ENCODE data around the gene ACAN. TPM values are rescaled to one million over a fixed set of nuclear protein-coding genes. Genes with fewer than 3 reads are reported as not detected.

The ACAN gene
- total and polyA plus RNA-seq, 7 donors, result 0.06 to 0.69 (median 0.12) TPM

- peak; percentile 37 to 66 (median 53) for ATAC-seq
- 83 to 88% (median 86%) methylated on average over 12 of the region's 12 CpGs for WGBS, 3 donors
- Histone ChIP-seq H3K4me3 (no peak overlapping the region), H3K4me1 (peaks cover 53% of the 10 kb centered on the region), H3K9me3 (no peaks in the 10 kb centered on the region), H3K27me3 (ENCODE audit: insufficient read depth in 3 of 3, low read length in 2 of 3) (peaks cover 0 to 2% (median 0%) of the 10 kb centered on the region in 3 donors), H3K36me3 (ENCODE audit: insufficient read depth in 1 of 2, low read depth in 1 of 2) (peaks cover 0 to 64% of the 10 kb centered on the region in 2 donors), H3K27ac (peak overlapping the region; percentile 62)
- intact Hi-C loops (cut with DNase I), result loop anchor here (10.0 kb wide), 1 partner anchor 274 kb away; no protein-coding TSS in a partner anchor
- no peak for DNase-seq
- TF ChIP-seq, protein P1, sequence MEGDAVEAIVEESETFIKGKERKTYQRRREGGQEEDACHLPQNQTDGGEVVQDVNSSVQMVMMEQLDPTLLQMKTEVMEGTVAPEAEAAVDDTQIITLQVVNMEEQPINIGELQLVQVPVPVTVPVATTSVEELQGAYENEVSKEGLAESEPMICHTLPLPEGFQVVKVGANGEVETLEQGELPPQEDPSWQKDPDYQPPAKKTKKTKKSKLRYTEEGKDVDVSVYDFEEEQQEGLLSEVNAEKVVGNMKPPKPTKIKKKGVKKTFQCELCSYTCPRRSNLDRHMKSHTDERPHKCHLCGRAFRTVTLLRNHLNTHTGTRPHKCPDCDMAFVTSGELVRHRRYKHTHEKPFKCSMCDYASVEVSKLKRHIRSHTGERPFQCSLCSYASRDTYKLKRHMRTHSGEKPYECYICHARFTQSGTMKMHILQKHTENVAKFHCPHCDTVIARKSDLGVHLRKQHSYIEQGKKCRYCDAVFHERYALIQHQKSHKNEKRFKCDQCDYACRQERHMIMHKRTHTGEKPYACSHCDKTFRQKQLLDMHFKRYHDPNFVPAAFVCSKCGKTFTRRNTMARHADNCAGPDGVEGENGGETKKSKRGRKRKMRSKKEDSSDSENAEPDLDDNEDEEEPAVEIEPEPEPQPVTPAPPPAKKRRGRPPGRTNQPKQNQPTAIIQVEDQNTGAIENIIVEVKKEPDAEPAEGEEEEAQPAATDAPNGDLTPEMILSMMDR (IDR thresholded peaks at IDR 0.05), result no peak
Measured at GRCh38 chr15:88900309-88900981, 97.2 kb downstream of the ACAN start.

DNA sequence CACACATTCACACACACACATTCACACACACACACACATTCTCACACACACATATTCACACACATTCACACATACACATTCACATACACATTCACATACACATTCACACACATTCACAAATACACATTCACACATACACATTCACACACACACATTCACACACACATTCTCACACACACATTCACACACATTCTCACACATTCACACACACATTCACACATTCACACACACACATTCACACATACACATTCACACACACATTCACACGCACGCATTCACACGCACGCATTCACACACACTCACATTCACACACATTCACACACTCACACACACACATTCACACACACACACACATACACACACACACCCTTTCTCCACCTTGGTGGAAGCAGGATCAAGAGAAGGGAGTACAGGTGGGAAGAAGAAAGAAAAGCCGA lies 97.8 kb downstream of the ACAN start:
- H3K9me3 ChIP-seq, result no peaks in the 10 kb centered on the region
- H3K27me3 ChIP-seq (ENCODE audit: insufficient read depth in 3 of 3, low read length in 2 of 3), result no peaks in the 10 kb centered on the region
- H3K27ac ChIP-seq, result peak overlapping the region; percentile 58
- no peak for ATAC-seq
- no peak overlapping the region for H3K4me3 ChIP-seq
- H3K4me1 ChIP-seq, result peaks cover 59% of the 10 kb centered on the region
- intact Hi-C loops (cut with DNase I), result loop anchor here (10.0 kb wide), 1 partner anchor 274 kb away; no protein-coding TSS in a partner anchor
- TF ChIP-seq, protein P1 (IDR thresholded peaks at IDR 0.05), result no peak
- no peak for DNase-seq
- 75 to 91% (median 91%) methylated on average over 5 of the region's 5 CpGs for WGBS, 3 donors
- H3K36me3 ChIP-seq (ENCODE audit: insufficient read depth in 1 of 2, low read depth in 1 of 2), result peaks cover 0 to 70% of the 10 kb centered on the region in 2 donors

GRCh38 chr15:88901508-88902220 lies 98.4 kb downstream of the ACAN start:
- ATAC-seq (no peak), DNase-seq (no peak)
- intact Hi-C loops (cut with DNase I), result loop anchor here (10.0 kb wide), 1 partner anchor 273 kb away; no protein-coding TSS in a partner anchor
- Histone ChIP-seq H3K36me3 (ENCODE audit: insufficient read depth in 1 of 2, low read depth in 1 of 2) (peaks cover 0 to 77% of the 10 kb centered on the region in 2 donors), H3K27ac (peak overlapping the region; percentile 58), H3K4me1 (peaks cover 65% of the 10 kb centered on the region), H3K27me3 (ENCODE audit: insufficient read depth in 3 of 3, low read length in 2 of 3) (no peaks in the 10 kb centered on the region), H3K4me3 (no peak overlapping the region), H3K9me3 (no peaks in the 10 kb centered on the region)
- 91 to 93% (median 92%) methylated on average over 15 of the region's 15 CpGs for WGBS, 3 donors
- TF ChIP-seq, protein P1 (IDR thresholded peaks at IDR 0.05), result no peak

- Histone ChIP-seq H3K4me3 (no peak overlapping the region), H3K27me3 (ENCODE audit: insufficient read depth in 3 of 3, low read length in 2 of 3) (no peaks in the 10 kb centered on the region), H3K4me1 (peaks cover 68% of the 10 kb centered on the region), H3K27ac (peak overlapping the region; percentile 58), H3K9me3 (no peaks in the 10 kb centered on the region), H3K36me3 (ENCODE audit: insufficient read depth in 1 of 2, low read depth in 1 of 2) (peaks cover 0 to 82% of the 10 kb centered on the region in 2 donors)
- intact Hi-C loops (cut with DNase I), result loop anchor here (10.0 kb wide), 1 partner anchor 272 kb away; no protein-coding TSS in a partner anchor
- DNase-seq (no peak), ATAC-seq (no peak)
- 73 to 91% (median 77%) methylated on average over 6 of the region's 6 CpGs for WGBS, 3 donors
- TF ChIP-seq, protein P1 (IDR thresholded peaks at IDR 0.05), result no peak
Measured at GRCh38 chr15:88902221-88902835, 99.1 kb downstream of the ACAN start.

Measured in psoas muscle (tissue), 8 donors.